Vagina (tissue), 2 donors: ENCODE results near the gene MRPL24. TPM values are rescaled to one million over a fixed set of nuclear protein-coding genes. Genes with fewer than 3 reads are reported as not detected.
A peak's percentile ranks its signal among the peaks of the same experiment; 100 is the strongest.

Experiments
- DNase-seq, 2 donors: peaks; one replicate each; pipeline ENCODE4 v3.0.0-alpha.2; 2017; ENCODE audit errors: extremely low spot score in 2 of 2
- H3K27ac ChIP-seq: fragments of 200-600 bp; sonication (generic); one replicate; pipeline ENCODE4 v1.5.1; 2019
- H3K27me3 ChIP-seq: fragments of 200-600 bp; sonication (generic); one replicate; pipeline ENCODE4 v1.5.1; 2019
- H3K36me3 ChIP-seq, 2 donors: fragments of 200-600 bp; sonication (generic); one replicate each; pipeline ENCODE4 v1.5.1; 2017 to 2019
- H3K4me1 ChIP-seq: fragments of 200-600 bp; sonication (generic); one replicate; pipeline ENCODE4 v1.5.1; 2019
- H3K4me3 ChIP-seq, 2 donors: fragments of 200-600 bp; sonication (generic); 1 replicate in 1 of 2; 2 replicates in 1 of 2; pipeline ENCODE4 v1.5.1; 2016 to 2019
- H3K9me3 ChIP-seq: fragments of 200-600 bp; sonication (generic); one replicate; pipeline ENCODE4 v1.5.1; 2019
- POLR2A ChIP-seq, 2 donors: fragments of 450-650 bp; IDR thresholded peaks; one replicate each; pipeline ENCODE4 v1.6.1; 2017; ENCODE audit warnings: antibody characterized with exemption in 2 of 2, mild to moderate bottlenecking in 2 of 2, moderate library complexity in 2 of 2
- POLR2AphosphoS5 ChIP-seq, 2 donors: sonication (generic); formaldehyde crosslinking; IDR thresholded peaks; one replicate each; pipeline ENCODE4 v1.9.0; 2017; ENCODE audit warnings: antibody characterized with exemption in 2 of 2, mild to moderate bottlenecking in 2 of 2, low read depth in 1 of 2; ENCODE audit not compliant: insufficient read depth in 1 of 2
- intact Hi-C: fragments of 100-400 bp; cut with DNase I; formaldehyde crosslinking; loops from one replicate; pipeline ENCODE4 v1.15.1; 2023
- total RNA-seq: library from RNA; depleted of rRNA; stranded (reverse); fragments of >200 nt; gene quantifications from one replicate; pipeline ENCODE4 v1.2.3, GENCODE V29; 2016
- TF ChIP-seq, protein P1 (sequence below), 3 experiments: fragments of 450-650 bp in 2 of 3; fragments of 200-600 bp in 1 of 3; sonication (generic) in 1 of 3; IDR thresholded peaks; one replicate each; pipeline ENCODE4 v1.5.1; 2017 to 2019; ENCODE audit warnings: antibody characterized with exemption in 3 of 3, mild to moderate bottlenecking in 2 of 3, moderate library complexity in 2 of 3

Gene MRPL24
- total RNA-seq, 1 donor from 2014 or later, result 40.0 TPM

DNA sequence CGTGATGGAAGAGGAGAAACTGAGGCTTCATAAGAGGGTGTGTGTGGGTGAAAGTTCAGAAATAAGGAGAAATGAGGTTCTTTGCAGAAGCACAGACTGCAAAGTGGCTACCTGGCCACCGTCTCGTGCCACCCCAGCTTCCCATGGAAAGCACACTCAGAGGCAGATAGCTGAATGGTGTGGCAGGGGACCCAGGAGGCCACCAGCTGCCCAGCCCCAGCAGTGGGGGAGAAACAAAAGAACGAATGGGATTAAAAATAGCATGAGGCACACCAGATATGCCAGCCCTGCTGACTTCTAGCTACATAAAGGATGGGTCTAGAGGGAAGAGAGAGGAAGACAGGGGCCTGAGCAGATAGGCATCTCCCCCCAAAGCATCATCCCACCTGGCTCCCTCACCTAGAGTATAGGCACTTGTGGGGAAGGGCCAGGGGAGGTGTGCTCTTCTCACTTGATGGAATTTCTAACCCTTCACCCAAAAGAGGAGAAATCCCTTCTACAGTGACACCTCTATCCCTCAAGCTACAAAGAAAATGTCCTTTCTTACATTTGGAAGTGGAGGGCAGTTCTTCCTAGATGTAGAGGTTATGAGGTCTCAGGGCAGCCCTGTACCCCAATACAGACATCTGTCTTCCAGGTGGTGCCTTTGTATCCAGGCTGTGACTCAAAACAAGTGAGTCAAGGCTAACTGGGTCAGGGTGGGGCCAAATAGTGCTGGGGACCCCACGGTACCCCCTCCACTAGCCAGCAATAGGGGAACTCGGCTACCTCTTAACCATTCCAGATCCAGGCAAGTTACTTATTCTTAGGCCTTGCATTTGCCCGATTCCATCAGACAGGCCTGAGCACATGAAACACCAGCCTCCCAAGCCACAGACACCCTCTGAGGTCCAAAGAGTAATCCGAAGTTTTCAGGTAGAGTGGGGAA lies 7.1 kb upstream of the MRPL24 start:
- peaks cover 65% of the 10 kb centered on the region for H3K4me1 ChIP-seq
- intact Hi-C loops, result no loop called here
- peak in 1 of 2 donors; percentile 87 for DNase-seq

DNA sequence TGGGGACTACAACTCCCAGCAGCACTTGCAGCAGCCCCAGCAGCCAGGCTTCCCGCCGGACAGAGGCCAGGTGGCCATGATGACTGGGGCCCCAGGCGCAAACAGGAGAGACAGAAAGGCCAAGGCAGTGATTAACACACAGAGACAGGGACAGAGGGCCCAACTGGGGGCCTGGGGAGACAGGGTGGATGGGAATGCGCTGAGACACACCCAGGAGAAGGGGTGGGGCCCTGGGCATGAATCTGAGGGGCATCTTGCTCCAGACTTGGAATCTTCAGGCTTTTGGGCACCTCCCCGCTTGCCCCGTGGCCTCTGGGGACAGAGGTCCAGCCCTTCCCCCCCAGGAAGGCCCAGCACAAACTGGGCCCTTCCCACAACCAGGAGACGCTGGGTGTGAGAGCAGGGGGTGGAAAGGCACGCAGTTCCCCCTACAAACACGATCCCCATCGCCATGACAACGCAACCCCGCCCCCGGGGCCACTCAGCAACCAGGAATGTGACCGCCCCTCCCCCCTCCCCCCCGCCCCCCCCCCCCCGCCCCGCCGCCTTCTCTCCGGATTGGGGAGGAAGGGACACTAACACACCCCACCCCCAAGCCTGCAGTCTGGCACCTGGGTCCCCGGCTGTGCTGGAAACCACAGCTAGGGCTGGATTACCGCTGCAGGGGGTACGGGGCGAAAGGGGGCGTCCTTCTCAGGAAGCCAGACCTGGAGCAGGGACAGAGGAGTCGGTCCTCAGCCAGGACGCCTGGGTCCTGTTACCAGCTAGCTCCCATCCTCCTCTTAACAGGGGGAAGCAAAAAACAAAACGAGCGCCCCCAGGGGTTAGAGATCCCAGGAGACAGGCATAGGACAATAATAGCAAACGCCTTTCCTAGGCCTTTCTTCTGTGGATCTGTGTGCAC lies 6.1 kb upstream of the MRPL24 start:
- Histone ChIP-seq H3K27me3 (no peaks in the 10 kb centered on the region), H3K9me3 (no peaks in the 10 kb centered on the region), H3K36me3 (peaks cover 0 to 31% of the 10 kb centered on the region in 2 donors), H3K4me1 (peaks cover 56% of the 10 kb centered on the region), H3K27ac (peak overlapping the region; percentile 99), H3K4me3 (peak overlapping the region; percentile 96 to 97)
- intact Hi-C loops, result no loop called here
- TF ChIP-seq, protein P1, sequence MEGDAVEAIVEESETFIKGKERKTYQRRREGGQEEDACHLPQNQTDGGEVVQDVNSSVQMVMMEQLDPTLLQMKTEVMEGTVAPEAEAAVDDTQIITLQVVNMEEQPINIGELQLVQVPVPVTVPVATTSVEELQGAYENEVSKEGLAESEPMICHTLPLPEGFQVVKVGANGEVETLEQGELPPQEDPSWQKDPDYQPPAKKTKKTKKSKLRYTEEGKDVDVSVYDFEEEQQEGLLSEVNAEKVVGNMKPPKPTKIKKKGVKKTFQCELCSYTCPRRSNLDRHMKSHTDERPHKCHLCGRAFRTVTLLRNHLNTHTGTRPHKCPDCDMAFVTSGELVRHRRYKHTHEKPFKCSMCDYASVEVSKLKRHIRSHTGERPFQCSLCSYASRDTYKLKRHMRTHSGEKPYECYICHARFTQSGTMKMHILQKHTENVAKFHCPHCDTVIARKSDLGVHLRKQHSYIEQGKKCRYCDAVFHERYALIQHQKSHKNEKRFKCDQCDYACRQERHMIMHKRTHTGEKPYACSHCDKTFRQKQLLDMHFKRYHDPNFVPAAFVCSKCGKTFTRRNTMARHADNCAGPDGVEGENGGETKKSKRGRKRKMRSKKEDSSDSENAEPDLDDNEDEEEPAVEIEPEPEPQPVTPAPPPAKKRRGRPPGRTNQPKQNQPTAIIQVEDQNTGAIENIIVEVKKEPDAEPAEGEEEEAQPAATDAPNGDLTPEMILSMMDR (IDR thresholded peaks at IDR 0.05), result no peak
- peak; percentile 21 to 91 for TF ChIP-seq POLR2AphosphoS5 (IDR thresholded peaks at IDR 0.05; ENCODE audit: insufficient read depth in 1 of 2, low read depth in 1 of 2)
- peak in 1 of 2 donors; percentile 61 for TF ChIP-seq POLR2A (IDR thresholded peaks at IDR 0.05)
- peak; percentile 95 to 97 for DNase-seq

More for the DNA sequence above, 7.1 kb upstream of the MRPL24 start:
- Histone ChIP-seq H3K4me3 (peak overlapping the region; percentile 96 to 97), H3K27ac (peak overlapping the region; percentile 99), H3K9me3 (no peaks in the 10 kb centered on the region), H3K27me3 (no peaks in the 10 kb centered on the region), H3K36me3 (peaks cover 0 to 20% of the 10 kb centered on the region in 2 donors)
- TF ChIP-seq POLR2AphosphoS5 (IDR thresholded peaks at IDR 0.05; ENCODE audit: insufficient read depth in 1 of 2, low read depth in 1 of 2) (no peak), POLR2A (IDR thresholded peaks at IDR 0.05) (no peak)
- TF ChIP-seq, protein P1 (IDR thresholded peaks at IDR 0.05), result no peak

DNA sequence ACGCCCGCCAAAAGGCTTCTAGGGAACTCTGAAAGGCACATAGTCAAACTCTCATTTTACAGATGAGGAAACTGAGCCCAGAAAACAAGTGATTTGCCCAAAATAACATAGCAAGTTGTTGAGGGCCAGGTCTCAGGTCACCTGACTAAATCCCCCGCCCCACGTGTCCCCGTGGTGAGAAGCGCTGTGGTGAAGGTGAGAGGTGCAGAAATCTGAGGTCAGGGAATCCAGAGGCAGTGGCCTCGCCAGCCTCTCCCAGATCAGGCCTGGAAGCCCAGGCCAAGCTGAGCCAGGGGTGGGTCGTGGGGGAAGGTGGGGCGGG lies 5.5 kb upstream of the MRPL24 start:
- peak overlapping the region; percentile 99 for H3K27ac ChIP-seq
- H3K4me3 ChIP-seq, result peak overlapping the region; percentile 96 to 97
- H3K9me3 ChIP-seq, result no peaks in the 10 kb centered on the region
- intact Hi-C loops, result no loop called here
- TF ChIP-seq, protein P1 (IDR thresholded peaks at IDR 0.05), result no peak
- no peak for TF ChIP-seq POLR2A (IDR thresholded peaks at IDR 0.05)
- peaks cover 61% of the 10 kb centered on the region for H3K4me1 ChIP-seq
- DNase-seq, result no peak
- H3K36me3 ChIP-seq, result peaks cover 0 to 33% of the 10 kb centered on the region in 2 donors
- no peaks in the 10 kb centered on the region for H3K27me3 ChIP-seq

DNA sequence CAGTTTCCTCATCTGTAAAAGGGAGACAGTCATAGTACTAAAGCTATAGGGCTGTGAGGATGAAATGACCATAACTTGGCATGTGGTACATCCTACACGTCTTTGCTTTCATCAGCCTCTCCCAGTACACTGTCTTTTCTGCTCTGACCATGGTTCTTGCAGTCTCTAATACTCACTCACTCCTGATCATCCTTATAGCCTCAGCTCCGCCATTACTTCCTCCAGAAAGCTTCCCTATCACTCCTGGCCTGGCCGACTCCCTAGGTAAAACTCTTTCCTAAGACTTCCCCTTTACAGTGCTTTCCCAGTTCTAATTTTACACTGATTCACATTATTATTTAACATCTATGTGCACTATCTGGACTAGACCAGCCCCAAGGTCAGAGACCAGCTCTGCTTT lies 5.0 kb upstream of the MRPL24 start:
- no peaks in the 10 kb centered on the region for H3K9me3 ChIP-seq
- H3K4me3 ChIP-seq, result peak overlapping the region; percentile 96 to 97
- H3K36me3 ChIP-seq, result peaks cover 0 to 33% of the 10 kb centered on the region in 2 donors
- peak overlapping the region; percentile 99 for H3K27ac ChIP-seq
- H3K27me3 ChIP-seq, result no peaks in the 10 kb centered on the region
- no peak for TF ChIP-seq POLR2A (IDR thresholded peaks at IDR 0.05)
- TF ChIP-seq POLR2AphosphoS5 (IDR thresholded peaks at IDR 0.05; ENCODE audit: insufficient read depth in 1 of 2, low read depth in 1 of 2), result no peak
- TF ChIP-seq, protein P1 (IDR thresholded peaks at IDR 0.05), result no peak
- DNase-seq, result no peak
- intact Hi-C loops, result no loop called here
- H3K4me1 ChIP-seq, result peaks cover 62% of the 10 kb centered on the region
